A673 (cell line): ENCODE data around the gene ACTL6B. TPM values are rescaled to one million over a fixed set of nuclear protein-coding genes. Genes with fewer than 3 reads are reported as not detected.

ENCODE experiments used
- BruUV-seq: library from RNA; stranded (reverse); fragments of 400-500 nt; replicated peaks from 2 replicates; lab custom pipeline; 2021; lab: Mats Ljungman, UMichigan
- CTCF ChIA-PET: fragments of 300-600 bp; sonication (Branson Sonifier 250); formaldehyde crosslinking; loops from one replicate; lab custom pipeline; 2022; ENCODE audit warnings: antibody characterized with exemption; lab: Charles Lee
- POLR2A ChIA-PET: fragments of 300-600 bp; sonication (Branson Sonifier 250); formaldehyde crosslinking; loops from one replicate; lab custom pipeline; 2022; ENCODE audit warnings: antibody characterized with exemption; ENCODE audit not compliant: low non-redundant PET; lab: Charles Lee
- DNase-seq: peaks from one replicate; pipeline ENCODE4 v3.0.0-alpha.2; 2015; ENCODE audit warnings: low spot score
- H3K27ac ChIP-seq: fragments of 200-600 bp; sonication (generic); 2 replicates; pipeline ENCODE4 v1.5.1; 2016; ENCODE audit warnings: mixed run types, low read depth, mild to moderate bottlenecking, mixed read lengths, antibody characterized with exemption, low read length; ENCODE audit not compliant: poor library complexity, severe bottlenecking
- H3K27me3 ChIP-seq: fragments of 200-600 bp; sonication (generic); replicated peaks from 2 replicates; pipeline ENCODE4 v1.6.1; 2017; ENCODE audit warnings: mixed run types, low read depth, mild to moderate bottlenecking, mixed read lengths, antibody characterized with exemption, low read length; ENCODE audit not compliant: insufficient read depth, poor library complexity
- H3K36me3 ChIP-seq: fragments of 200-600 bp; sonication (generic); 2 replicates; pipeline ENCODE4 v1.6.1; 2016; ENCODE audit warnings: mixed run types, mild to moderate bottlenecking, mixed read lengths, antibody characterized with exemption, low read length; ENCODE audit not compliant: insufficient read depth, poor library complexity, severe bottlenecking
- H3K4me1 ChIP-seq: fragments of 200-600 bp; sonication (generic); 2 replicates; pipeline ENCODE4 v1.6.1; 2017; ENCODE audit warnings: mixed run types, mild to moderate bottlenecking, mixed read lengths, antibody characterized with exemption, low read length; ENCODE audit not compliant: insufficient read depth, poor library complexity, severe bottlenecking
- H3K4me3 ChIP-seq: fragments of 200-600 bp; sonication (generic); 2 replicates; pipeline ENCODE4 v1.5.1; 2016; ENCODE audit warnings: low read depth, mixed run types, mild to moderate bottlenecking, mixed read lengths, low read length; ENCODE audit not compliant: poor library complexity, severe bottlenecking
- H3K9me3 ChIP-seq: fragments of 200-600 bp; sonication (generic); 2 replicates; pipeline ENCODE4 v1.6.1; 2016; ENCODE audit warnings: mixed run types, low read depth, mild to moderate bottlenecking, mixed read lengths, antibody characterized with exemption, low read length; ENCODE audit not compliant: poor library complexity, severe bottlenecking
- CTCF ChIP-seq: fragments of 300-800, 200-600 bp; sonication (generic); conservative IDR thresholded peaks from 2 replicates; pipeline ENCODE4 v1.5.1; 2017; ENCODE audit warnings: low read depth, mild to moderate bottlenecking, antibody characterized with exemption, low read length, moderate library complexity, mixed read lengths
- EZH2 ChIP-seq: fragments of 200-600 bp; sonication (generic); IDR thresholded peaks from 2 replicates; pipeline ENCODE4 v1.6.1; 2017; ENCODE audit warnings: borderline replicate concordance, low read depth, mild to moderate bottlenecking, mixed read lengths, antibody characterized with exemption, low read length; ENCODE audit not compliant: poor library complexity, severe bottlenecking
- intact Hi-C: fragments of 100-400 bp; cut with micrococcal nuclease; formaldehyde crosslinking; loops from one replicate; pipeline ENCODE4 v1.10.0; 2022; ENCODE audit not compliant: unreplicated experiment
- total RNA-seq: library from RNA; stranded (reverse); gene quantifications from 2 replicates; pipeline ENCODE4 v1.2.3, GENCODE V29; 2021

The ACTL6B gene
- total RNA-seq, 1 experiment from 2014 or later: not detected

- Histone ChIP-seq H3K36me3 (no peaks in the 10 kb centered on the region), H3K27ac (no peak overlapping the region), H3K27me3 (no peaks in the 10 kb centered on the region), H3K4me3 (peak overlapping the region; percentile 50), H3K9me3 (no peaks in the 10 kb centered on the region), H3K4me1 (peaks cover 3% of the 10 kb centered on the region)
- CTCF ChIA-PET: interaction anchor here (0.6 to 0.7 kb wide), 2 partner anchors 80 to 457 kb away, joined by 3 to 6 read pairs; partner anchors contain the start of gene POP7
- intact Hi-C loops: no loop called here
- DNase-seq: no peak
- TF ChIP-seq EZH2 (no peak), CTCF (no peak)
- BruUV-seq: no TSS peak
- POLR2A ChIA-PET: no interaction called here
Observed at GRCh38 chr7:100626055-100626454, 30.2 kb downstream of the ACTL6B start.

GRCh38 chr7:100623951-100624824, 32.1 kb downstream of the ACTL6B start:
- ChIA-PET CTCF (no interaction called here), POLR2A (interaction anchor here (0.6 kb wide), 1 partner anchor 81 kb away, joined by 7 read pairs; no protein-coding TSS in a partner anchor)
- Histone ChIP-seq H3K27ac (no peak overlapping the region), H3K9me3 (no peaks in the 10 kb centered on the region), H3K36me3 (no peaks in the 10 kb centered on the region), H3K4me1 (peaks cover 3% of the 10 kb centered on the region), H3K4me3 (no peak overlapping the region), H3K27me3 (no peaks in the 10 kb centered on the region)
- TF ChIP-seq CTCF (no peak), EZH2 (no peak)
- DNase-seq: no peak
- no TSS peak for BruUV-seq
- intact Hi-C loops: no loop called here

DNA sequence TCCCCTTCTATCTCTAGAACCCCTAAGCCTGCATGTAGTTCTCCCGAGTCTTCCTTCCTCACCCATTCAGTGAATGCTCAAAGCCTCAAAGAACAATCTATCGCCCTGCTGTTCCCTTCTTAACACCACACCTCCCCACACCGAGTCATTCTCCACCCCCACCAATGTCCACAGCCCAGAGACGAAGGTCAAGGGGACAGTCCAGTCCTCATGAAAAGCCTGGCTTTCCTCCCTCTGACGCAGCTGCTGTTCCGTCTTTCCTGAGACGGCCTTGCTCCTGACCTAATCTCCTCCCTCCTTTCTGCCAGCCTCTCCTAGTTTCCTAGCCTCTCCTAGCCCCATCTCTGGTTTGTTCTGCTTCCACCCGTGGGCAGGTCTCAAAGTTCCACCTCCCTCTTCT, 34.7 kb downstream of the ACTL6B start:
- no peak for DNase-seq
- no TSS peak for BruUV-seq
- Histone ChIP-seq H3K4me3 (no peak overlapping the region), H3K36me3 (no peaks in the 10 kb centered on the region), H3K4me1 (peaks cover 3% of the 10 kb centered on the region), H3K27ac (no peak overlapping the region), H3K9me3 (no peaks in the 10 kb centered on the region), H3K27me3 (no peaks in the 10 kb centered on the region)
- TF ChIP-seq EZH2: no peak
- no peak for TF ChIP-seq CTCF
- intact Hi-C loops: no loop called here
- ChIA-PET POLR2A (no interaction called here), CTCF (no interaction called here)
